SK-N-SH treated with all-trans-retinoic acid at 6 μM for 48 hours (cell line): ENCODE data around the gene RCAN1.

ENCODE experiments used
- ARNTL ChIP-seq: fragments of 450-650 bp; formaldehyde crosslinking; IDR thresholded peaks from 2 replicates; pipeline ENCODE4 v1.5.0; 2020; ENCODE audit warnings: low read depth, mild to moderate bottlenecking, moderate library complexity, borderline replicate concordance
- RARB ChIP-seq: fragments of 250-450 bp; sonication (Bioruptor Pico); IDR thresholded peaks from 2 replicates; pipeline ENCODE4 v1.8.0; 2021; ENCODE audit warnings: mild to moderate bottlenecking, moderate library complexity
- ZC3H10 ChIP-seq: fragments of 250-450 bp; sonication (Bioruptor Pico); IDR thresholded peaks from 2 replicates; pipeline ENCODE4 v1.5.1; 2021; ENCODE audit warnings: mild to moderate bottlenecking, moderate library complexity
- TF ChIP-seq, protein P1 (sequence below): fragments of 250-450 bp; sonication (Bioruptor Pico); IDR thresholded peaks from 2 replicates; pipeline ENCODE4 v1.5.0; 2020; ENCODE audit warnings: mild to moderate bottlenecking, moderate library complexity
- TF ChIP-seq, protein P2 (sequence below): fragments of 250-450 bp; sonication (Bioruptor Pico); IDR thresholded peaks from 2 replicates; pipeline ENCODE4 v1.8.0; 2021; ENCODE audit warnings: low read depth, mild to moderate bottlenecking, moderate library complexity, borderline replicate concordance
- TF ChIP-seq, protein P3 (sequence below): fragments of 250-450 bp; sonication (Bioruptor Pico); IDR thresholded peaks from 2 replicates; pipeline ENCODE4 v1.8.0; 2020; ENCODE audit warnings: mild to moderate bottlenecking, moderate library complexity, borderline replicate concordance

DNA sequence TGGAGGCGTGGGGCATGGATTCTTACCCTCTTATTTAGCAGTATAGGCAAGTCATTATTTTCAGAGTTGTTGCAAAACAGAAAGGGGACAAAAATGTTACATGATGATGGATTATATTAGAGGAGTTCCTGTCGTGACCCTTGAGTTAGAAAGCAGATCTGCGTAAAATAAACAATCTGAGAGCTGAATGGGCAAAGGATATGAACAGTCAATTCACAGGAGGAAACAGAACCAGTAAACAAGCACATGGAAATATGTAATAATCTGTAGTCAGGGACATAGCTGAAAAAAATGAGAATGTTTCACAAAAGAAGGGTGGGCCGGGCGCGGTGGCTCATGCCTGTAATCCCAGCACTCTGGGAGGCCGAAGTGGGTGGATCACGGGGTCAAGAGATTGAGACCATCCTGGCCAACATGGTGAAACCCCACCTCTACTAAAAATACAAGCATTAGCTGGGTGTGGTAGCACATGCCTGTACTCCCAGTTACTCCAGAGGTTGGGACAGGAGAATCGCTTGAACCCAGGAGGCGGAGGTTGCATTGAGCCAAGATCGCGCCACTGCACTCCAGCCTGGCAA, 20.9 kb downstream of the RCAN1 start:
- TF ChIP-seq ZC3H10 (CRISPR knock-in tag) (no peak), ARNTL (no peak), RARB (CRISPR knock-in tag) (no peak)
- TF ChIP-seq, protein P1, sequence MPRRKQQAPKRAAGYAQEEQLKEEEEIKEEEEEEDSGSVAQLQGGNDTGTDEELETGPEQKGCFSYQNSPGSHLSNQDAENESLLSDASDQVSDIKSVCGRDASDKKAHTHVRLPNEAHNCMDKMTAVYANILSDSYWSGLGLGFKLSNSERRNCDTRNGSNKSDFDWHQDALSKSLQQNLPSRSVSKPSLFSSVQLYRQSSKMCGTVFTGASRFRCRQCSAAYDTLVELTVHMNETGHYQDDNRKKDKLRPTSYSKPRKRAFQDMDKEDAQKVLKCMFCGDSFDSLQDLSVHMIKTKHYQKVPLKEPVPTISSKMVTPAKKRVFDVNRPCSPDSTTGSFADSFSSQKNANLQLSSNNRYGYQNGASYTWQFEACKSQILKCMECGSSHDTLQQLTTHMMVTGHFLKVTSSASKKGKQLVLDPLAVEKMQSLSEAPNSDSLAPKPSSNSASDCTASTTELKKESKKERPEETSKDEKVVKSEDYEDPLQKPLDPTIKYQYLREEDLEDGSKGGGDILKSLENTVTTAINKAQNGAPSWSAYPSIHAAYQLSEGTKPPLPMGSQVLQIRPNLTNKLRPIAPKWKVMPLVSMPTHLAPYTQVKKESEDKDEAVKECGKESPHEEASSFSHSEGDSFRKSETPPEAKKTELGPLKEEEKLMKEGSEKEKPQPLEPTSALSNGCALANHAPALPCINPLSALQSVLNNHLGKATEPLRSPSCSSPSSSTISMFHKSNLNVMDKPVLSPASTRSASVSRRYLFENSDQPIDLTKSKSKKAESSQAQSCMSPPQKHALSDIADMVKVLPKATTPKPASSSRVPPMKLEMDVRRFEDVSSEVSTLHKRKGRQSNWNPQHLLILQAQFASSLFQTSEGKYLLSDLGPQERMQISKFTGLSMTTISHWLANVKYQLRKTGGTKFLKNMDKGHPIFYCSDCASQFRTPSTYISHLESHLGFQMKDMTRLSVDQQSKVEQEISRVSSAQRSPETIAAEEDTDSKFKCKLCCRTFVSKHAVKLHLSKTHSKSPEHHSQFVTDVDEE (CRISPR knock-in tag) = no peak
- TF ChIP-seq, protein P2, sequence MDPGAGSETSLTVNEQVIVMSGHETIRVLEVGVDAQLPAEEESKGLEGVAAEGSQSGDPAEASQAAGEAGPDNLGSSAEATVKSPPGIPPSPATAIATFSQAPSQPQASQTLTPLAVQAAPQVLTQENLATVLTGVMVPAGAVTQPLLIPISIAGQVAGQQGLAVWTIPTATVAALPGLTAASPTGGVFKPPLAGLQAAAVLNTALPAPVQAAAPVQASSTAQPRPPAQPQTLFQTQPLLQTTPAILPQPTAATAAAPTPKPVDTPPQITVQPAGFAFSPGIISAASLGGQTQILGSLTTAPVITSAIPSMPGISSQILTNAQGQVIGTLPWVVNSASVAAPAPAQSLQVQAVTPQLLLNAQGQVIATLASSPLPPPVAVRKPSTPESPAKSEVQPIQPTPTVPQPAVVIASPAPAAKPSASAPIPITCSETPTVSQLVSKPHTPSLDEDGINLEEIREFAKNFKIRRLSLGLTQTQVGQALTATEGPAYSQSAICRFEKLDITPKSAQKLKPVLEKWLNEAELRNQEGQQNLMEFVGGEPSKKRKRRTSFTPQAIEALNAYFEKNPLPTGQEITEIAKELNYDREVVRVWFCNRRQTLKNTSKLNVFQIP (CRISPR knock-in tag) = no peak
- TF ChIP-seq, protein P3, sequence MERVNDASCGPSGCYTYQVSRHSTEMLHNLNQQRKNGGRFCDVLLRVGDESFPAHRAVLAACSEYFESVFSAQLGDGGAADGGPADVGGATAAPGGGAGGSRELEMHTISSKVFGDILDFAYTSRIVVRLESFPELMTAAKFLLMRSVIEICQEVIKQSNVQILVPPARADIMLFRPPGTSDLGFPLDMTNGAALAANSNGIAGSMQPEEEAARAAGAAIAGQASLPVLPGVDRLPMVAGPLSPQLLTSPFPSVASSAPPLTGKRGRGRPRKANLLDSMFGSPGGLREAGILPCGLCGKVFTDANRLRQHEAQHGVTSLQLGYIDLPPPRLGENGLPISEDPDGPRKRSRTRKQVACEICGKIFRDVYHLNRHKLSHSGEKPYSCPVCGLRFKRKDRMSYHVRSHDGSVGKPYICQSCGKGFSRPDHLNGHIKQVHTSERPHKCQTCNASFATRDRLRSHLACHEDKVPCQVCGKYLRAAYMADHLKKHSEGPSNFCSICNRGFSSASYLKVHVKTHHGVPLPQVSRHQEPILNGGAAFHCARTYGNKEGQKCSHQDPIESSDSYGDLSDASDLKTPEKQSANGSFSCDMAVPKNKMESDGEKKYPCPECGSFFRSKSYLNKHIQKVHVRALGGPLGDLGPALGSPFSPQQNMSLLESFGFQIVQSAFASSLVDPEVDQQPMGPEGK (CRISPR knock-in tag) = no peak
